ENCODE measurements around the gene NGFR. TPM values are rescaled to one million over a fixed set of nuclear protein-coding genes. Genes with fewer than 3 reads are reported as not detected.

NGFR gene
- total RNA-seq, 1 donor from 2014 or later, result 0.53 TPM

DNA sequence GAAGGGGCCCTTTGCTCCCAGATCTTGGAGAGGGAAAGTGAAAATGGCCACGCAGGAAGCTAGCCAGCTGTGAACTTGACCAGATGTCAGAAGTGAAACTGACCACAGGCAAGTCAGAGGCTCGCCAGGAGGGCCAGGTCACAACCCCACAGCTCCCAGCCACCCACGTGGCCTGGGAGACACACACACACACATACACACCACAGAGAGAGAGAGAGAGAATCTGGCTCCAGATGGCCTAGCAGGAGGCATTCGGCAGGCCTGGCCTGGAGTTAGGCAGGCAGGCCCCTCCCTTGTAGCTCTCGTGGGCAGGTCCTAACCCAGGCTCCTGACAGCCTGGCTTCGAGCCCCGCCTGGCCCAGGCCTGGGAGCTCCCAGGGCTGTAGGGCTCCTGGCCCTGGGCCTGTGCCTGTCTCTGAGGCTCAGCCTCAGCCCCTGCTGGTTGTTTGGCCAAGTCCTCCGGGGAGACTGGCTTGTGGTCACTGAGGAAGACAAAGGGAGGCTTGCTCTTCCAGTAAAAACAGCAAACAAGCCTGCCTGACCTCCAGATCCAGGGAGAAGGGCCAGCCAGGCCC lies 20.2 kb downstream of the NGFR start:
- Histone ChIP-seq H3K27me3 (ENCODE audit: control insufficient read depth, insufficient read depth, low read length) (no peaks in the 10 kb centered on the region), H3K36me3 (ENCODE audit: control insufficient read depth, insufficient read depth, low read length) (no peaks in the 10 kb centered on the region), H3K4me3 (ENCODE audit: low read depth, low read length) (no peak overlapping the region)
- TF ChIP-seq, protein P1, sequence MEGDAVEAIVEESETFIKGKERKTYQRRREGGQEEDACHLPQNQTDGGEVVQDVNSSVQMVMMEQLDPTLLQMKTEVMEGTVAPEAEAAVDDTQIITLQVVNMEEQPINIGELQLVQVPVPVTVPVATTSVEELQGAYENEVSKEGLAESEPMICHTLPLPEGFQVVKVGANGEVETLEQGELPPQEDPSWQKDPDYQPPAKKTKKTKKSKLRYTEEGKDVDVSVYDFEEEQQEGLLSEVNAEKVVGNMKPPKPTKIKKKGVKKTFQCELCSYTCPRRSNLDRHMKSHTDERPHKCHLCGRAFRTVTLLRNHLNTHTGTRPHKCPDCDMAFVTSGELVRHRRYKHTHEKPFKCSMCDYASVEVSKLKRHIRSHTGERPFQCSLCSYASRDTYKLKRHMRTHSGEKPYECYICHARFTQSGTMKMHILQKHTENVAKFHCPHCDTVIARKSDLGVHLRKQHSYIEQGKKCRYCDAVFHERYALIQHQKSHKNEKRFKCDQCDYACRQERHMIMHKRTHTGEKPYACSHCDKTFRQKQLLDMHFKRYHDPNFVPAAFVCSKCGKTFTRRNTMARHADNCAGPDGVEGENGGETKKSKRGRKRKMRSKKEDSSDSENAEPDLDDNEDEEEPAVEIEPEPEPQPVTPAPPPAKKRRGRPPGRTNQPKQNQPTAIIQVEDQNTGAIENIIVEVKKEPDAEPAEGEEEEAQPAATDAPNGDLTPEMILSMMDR (IDR thresholded peaks at IDR 0.05; ENCODE audit: insufficient read depth, low read length, severe bottlenecking), result no peak
- peak; percentile 76 for FAIRE-seq
- peak; percentile 55 for DNase-seq (ENCODE audit: low read depth)

GRCh38 chr17:49516180-49516579 lies 21.1 kb downstream of the NGFR start:
- Histone ChIP-seq H3K27me3 (ENCODE audit: control insufficient read depth, insufficient read depth, low read length) (peaks cover 2% of the 10 kb centered on the region), H3K4me3 (ENCODE audit: low read depth, low read length) (no peak overlapping the region), H3K36me3 (ENCODE audit: control insufficient read depth, insufficient read depth, low read length) (no peaks in the 10 kb centered on the region)
- TF ChIP-seq, protein P1 (IDR thresholded peaks at IDR 0.05; ENCODE audit: insufficient read depth, low read length, severe bottlenecking), result no peak
- FAIRE-seq, result no peak
- no peak for DNase-seq (ENCODE audit: low read depth)

- peaks cover 2% of the 10 kb centered on the region for H3K27me3 ChIP-seq (ENCODE audit: control insufficient read depth, insufficient read depth, low read length)
- H3K4me3 ChIP-seq (ENCODE audit: low read depth, low read length), result no peak overlapping the region
- no peak for FAIRE-seq
- H3K36me3 ChIP-seq (ENCODE audit: control insufficient read depth, insufficient read depth, low read length), result no peaks in the 10 kb centered on the region
- no peak for DNase-seq (ENCODE audit: low read depth)
- TF ChIP-seq, protein P1 (IDR thresholded peaks at IDR 0.05; ENCODE audit: insufficient read depth, low read length, severe bottlenecking), result no peak
These were observed 23.4 kb downstream of the NGFR start for GRCh38 chr17:49518346-49519078.

- DNase-seq (ENCODE audit: low read depth), result no peak
- Histone ChIP-seq H3K27me3 (ENCODE audit: control insufficient read depth, insufficient read depth, low read length) (peaks cover 2% of the 10 kb centered on the region), H3K4me3 (ENCODE audit: low read depth, low read length) (no peak overlapping the region), H3K36me3 (ENCODE audit: control insufficient read depth, insufficient read depth, low read length) (no peaks in the 10 kb centered on the region)
- FAIRE-seq, result no peak
- TF ChIP-seq, protein P1 (IDR thresholded peaks at IDR 0.05; ENCODE audit: insufficient read depth, low read length, severe bottlenecking), result no peak
These were observed 24.7 kb downstream of the NGFR start for GRCh38 chr17:49519781-49520180.

- no peak overlapping the region for H3K4me3 ChIP-seq (ENCODE audit: low read depth, low read length)
- FAIRE-seq, result no peak
- peaks cover 2% of the 10 kb centered on the region for H3K27me3 ChIP-seq (ENCODE audit: control insufficient read depth, insufficient read depth, low read length)
- TF ChIP-seq, protein P1 (IDR thresholded peaks at IDR 0.05; ENCODE audit: insufficient read depth, low read length, severe bottlenecking), result no peak
- H3K36me3 ChIP-seq (ENCODE audit: control insufficient read depth, insufficient read depth, low read length), result no peaks in the 10 kb centered on the region
- no peak for DNase-seq (ENCODE audit: low read depth)
These were observed 25.4 kb downstream of the NGFR start for GRCh38 chr17:49520386-49521087.

Measured in bronchial epithelial cell (primary cell).